NB4 (cell line): ENCODE measurements around the gene TWF1.
A peak's percentile ranks its signal among the peaks of the same experiment; 100 is the strongest.
"Not testable (repeated sequence)": the region's sequence is repeated elsewhere in the genome, so short reads cannot be mapped to it uniquely, and the experiment has no call there.

Source experiments
- DNase-seq: peaks from one replicate; pipeline ENCODE4 v3.0.0; 2010; ENCODE audit warnings: low read depth
- H3K4me3 ChIP-seq: one replicate; pipeline ENCODE4 v1.5.1; 2011; ENCODE audit warnings: mild to moderate bottlenecking, low read depth, low read length, moderate library complexity
- MAX ChIP-seq: IDR thresholded peaks from 2 replicates; pipeline ENCODE4 v1.6.1; 2011; ENCODE audit warnings: low read depth, low read length
- MYC ChIP-seq: IDR thresholded peaks from 2 replicates; pipeline ENCODE4 v1.6.1; 2011; ENCODE audit warnings: low read depth, low read length
- POLR2A ChIP-seq: IDR thresholded peaks from 2 replicates; pipeline ENCODE4 v1.6.1; 2011; ENCODE audit warnings: mild to moderate bottlenecking; ENCODE audit not compliant: insufficient read length; ENCODE audit errors: extremely low read depth
- TF ChIP-seq, protein P1 (sequence below): IDR thresholded peaks from one replicate; pipeline ENCODE4 v1.5.1; 2012; ENCODE audit warnings: low read depth, low read length

TWF1 gene

DNA sequence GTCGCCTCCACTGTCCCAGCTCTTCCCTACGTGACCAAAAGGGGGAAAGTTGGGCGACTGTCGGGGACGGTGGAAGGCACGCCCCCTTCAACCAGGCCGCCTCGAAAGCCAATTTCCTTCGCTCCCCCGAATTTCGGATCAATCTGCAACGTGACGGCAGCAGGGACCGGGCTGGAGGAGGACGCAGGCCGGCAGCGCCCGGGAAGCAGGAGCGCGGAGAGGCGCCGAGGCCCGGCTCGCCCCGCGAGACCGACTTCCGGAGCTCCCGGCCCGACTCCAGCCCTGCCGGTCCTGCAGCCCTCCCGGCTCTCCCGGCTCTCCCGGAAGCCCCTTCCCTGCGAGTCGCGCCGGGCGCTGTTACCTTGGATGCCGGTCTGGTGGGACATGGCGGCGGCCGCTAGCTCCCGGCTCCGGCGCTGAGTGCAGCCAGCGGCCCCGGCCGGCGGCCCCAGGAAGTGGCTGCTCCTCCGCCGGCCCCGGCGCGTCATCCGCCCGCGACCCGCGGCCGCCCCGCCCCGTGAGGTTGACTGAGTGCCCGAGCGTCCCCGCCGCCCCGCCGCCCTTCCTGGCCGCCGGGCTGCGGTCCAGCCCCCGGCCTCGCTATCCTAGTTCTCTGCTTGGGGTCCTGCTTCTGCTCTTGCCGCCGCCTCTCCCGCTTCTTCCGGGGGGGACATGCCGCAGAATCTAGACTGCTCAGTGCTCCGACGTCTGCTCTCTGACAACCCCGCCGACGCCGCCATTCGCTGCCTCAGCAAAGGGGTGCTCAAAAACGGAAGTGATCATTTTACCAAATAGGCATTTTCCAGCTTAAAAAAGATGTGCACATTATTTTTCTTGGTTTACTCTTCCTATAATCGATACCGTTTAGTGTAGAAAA is at the start of gene TWF1:
Gene TWF1, minus strand, starts transcription at position 458 of the 877 bp plus-strand sequence. Its CDS starts 72 bp downstream, at position 386.
- peak; percentile 92 for DNase-seq
- H3K4me3 ChIP-seq = peak within 1 kb of the TSS; percentile 97
- peak; percentile 4; the same call in 1 of the 2 replicates for TF ChIP-seq MAX
- peak; percentile 89 for TF ChIP-seq POLR2A
- TF ChIP-seq MYC = no peak; the same call in 1 of the 2 replicates

- no peak overlapping the region for H3K4me3 ChIP-seq
- DNase-seq = no peak
- no peak for TF ChIP-seq MYC
- no peak for TF ChIP-seq POLR2A
- TF ChIP-seq, protein P1, sequence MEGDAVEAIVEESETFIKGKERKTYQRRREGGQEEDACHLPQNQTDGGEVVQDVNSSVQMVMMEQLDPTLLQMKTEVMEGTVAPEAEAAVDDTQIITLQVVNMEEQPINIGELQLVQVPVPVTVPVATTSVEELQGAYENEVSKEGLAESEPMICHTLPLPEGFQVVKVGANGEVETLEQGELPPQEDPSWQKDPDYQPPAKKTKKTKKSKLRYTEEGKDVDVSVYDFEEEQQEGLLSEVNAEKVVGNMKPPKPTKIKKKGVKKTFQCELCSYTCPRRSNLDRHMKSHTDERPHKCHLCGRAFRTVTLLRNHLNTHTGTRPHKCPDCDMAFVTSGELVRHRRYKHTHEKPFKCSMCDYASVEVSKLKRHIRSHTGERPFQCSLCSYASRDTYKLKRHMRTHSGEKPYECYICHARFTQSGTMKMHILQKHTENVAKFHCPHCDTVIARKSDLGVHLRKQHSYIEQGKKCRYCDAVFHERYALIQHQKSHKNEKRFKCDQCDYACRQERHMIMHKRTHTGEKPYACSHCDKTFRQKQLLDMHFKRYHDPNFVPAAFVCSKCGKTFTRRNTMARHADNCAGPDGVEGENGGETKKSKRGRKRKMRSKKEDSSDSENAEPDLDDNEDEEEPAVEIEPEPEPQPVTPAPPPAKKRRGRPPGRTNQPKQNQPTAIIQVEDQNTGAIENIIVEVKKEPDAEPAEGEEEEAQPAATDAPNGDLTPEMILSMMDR = no peak
- no peak for TF ChIP-seq MAX
Observed at GRCh38 chr12:43852744-43853143, 46.6 kb upstream of the TWF1 start.

DNA sequence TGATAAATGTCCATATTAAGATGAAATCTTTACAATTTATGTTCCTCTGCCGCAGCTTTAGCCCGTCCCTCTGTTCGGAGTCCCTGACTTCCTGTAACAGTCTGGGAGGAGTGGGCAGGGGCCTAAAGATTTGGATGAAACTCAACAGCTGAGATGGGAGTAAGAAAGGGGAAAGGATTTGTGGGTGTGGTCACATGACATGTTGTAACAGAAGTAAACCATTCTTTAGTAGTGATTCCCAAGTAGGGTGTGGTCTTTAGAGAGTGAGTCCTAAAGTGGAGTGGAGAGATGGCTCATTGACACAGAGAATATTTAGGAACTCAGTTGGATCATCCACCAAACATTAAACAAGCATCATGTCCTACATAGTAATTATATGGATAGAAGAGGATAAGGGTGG is 42.7 kb upstream of the TWF1 start:
- H3K4me3 ChIP-seq = no peak overlapping the region
- TF ChIP-seq MYC (no peak), POLR2A (no peak), MAX (no peak)
- TF ChIP-seq, protein P1 = no peak
- no peak for DNase-seq

DNA sequence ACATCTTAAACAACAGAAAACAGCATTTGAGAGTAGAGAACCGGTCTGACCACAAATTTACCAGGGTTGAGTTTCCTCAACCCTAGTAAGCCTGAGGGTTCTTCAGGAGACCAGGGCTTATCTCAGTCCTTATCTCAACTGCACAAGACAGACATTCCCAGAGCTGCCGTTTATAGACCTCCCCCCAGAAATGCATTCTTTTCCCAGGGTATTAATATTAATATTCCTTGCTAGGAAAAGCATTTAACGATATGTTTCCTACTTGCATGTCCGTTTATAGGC is 42.0 kb upstream of the TWF1 start:
- no peak overlapping the region for H3K4me3 ChIP-seq
- TF ChIP-seq MAX (no peak), MYC (no peak), POLR2A (no peak)
- TF ChIP-seq, protein P1 = no peak
- no peak for DNase-seq

- H3K4me3 ChIP-seq = not testable (repeated sequence)
- peak; percentile 50 for DNase-seq
Observed at GRCh38 chr12:43847425-43848225, 41.5 kb upstream of the TWF1 start.

GRCh38 chr12:43842259-43842658 is 36.1 kb upstream of the TWF1 start:
- H3K4me3 ChIP-seq = no peak overlapping the region
- DNase-seq = no peak
- TF ChIP-seq MAX (no peak), POLR2A (no peak), MYC (no peak)
- TF ChIP-seq, protein P1 = no peak
